GM12878 (cell line): ENCODE results near the gene HIVEP3. TPM values are rescaled to one million over a fixed set of nuclear protein-coding genes. Genes with fewer than 3 reads are reported as not detected.

Source experiments
- ATAC-seq: fragments of 200-7000 bp; cut with Tn5 transposase; 3 replicates; pipeline ENCODE4 v1.9.1; 2020; ENCODE audit warnings: mild to moderate bottlenecking, moderate library complexity
- BruUV-seq: library from RNA; stranded (reverse); fragments of 400-500 nt; replicated peaks from 2 replicates; lab custom pipeline; 2021; lab: Mats Ljungman, UMichigan
- CTCF ChIA-PET: fragments of 300-600 bp; sonication (Branson Sonifier 250); formaldehyde crosslinking; extraction: SDS; loops from one replicate; lab custom pipeline; 2021; ENCODE audit warnings: inconsistent platforms; lab: Yijun Ruan, JAX
- POLR2A ChIA-PET: fragments of 350-600 bp; formaldehyde crosslinking; extraction: SDS; loops from one replicate; lab custom pipeline; 2021; ENCODE audit warnings: inconsistent platforms; lab: Charles Lee
- RAD21 ChIA-PET: fragments of 300-600 bp; sonication (Branson Sonifier 250); formaldehyde crosslinking; loops from one replicate; lab custom pipeline; 2023; ENCODE audit warnings: antibody characterized with exemption; ENCODE audit not compliant: unreplicated experiment; lab: Charles Lee
- SMC1A ChIA-PET: fragments of 300-600 bp; sonication (Branson Sonifier 250); formaldehyde crosslinking; loops from one replicate; lab custom pipeline; 2023; ENCODE audit not compliant: unreplicated experiment, uncharacterized antibody; lab: Charles Lee
- DNase-seq: peaks from one replicate; pipeline ENCODE4 v3.0.0-alpha.2; 2011; ENCODE audit warnings: low read depth, low spot score
- FAIRE-seq: peaks from 3 replicates; lab custom pipeline; 2011; peaks lifted over from hg19 to GRCh38; lab: Jason Lieb, UNC
- H2AFZ ChIP-seq: 2 replicates; pipeline ENCODE4 v1.6.0; 2011; ENCODE audit warnings: low read depth, low read length, control low read depth; ENCODE audit not compliant: control insufficient read depth
- H3K27ac ChIP-seq: 2 replicates; pipeline ENCODE4 v1.5.1; 2011; ENCODE audit warnings: control low read depth; ENCODE audit not compliant: control insufficient read depth, insufficient read depth
- H3K27me3 ChIP-seq, 2 experiments: replicated peaks in 1 of 2; 2 replicates each; pipeline versions ENCODE4 v1.6.0 to v1.6.1; 2011; ENCODE audit warnings: low read length in 1 of 2; ENCODE audit not compliant: control insufficient read depth in 2 of 2, insufficient read depth in 2 of 2
- H3K36me3 ChIP-seq, 2 experiments: 2 replicates each; pipeline ENCODE4 v1.5.1; 2011; ENCODE audit warnings: low read length in 1 of 2; ENCODE audit not compliant: control insufficient read depth in 2 of 2, insufficient read depth in 2 of 2
- H3K4me1 ChIP-seq: 2 replicates; pipeline ENCODE4 v1.6.1; 2011; ENCODE audit warnings: mild to moderate bottlenecking, low read length, moderate library complexity, mixed read lengths; ENCODE audit not compliant: control insufficient read depth, insufficient read depth
- H3K4me2 ChIP-seq: 2 replicates; pipeline ENCODE4 v1.6.0; 2011; ENCODE audit warnings: control low read depth; ENCODE audit not compliant: control insufficient read depth, insufficient read depth
- H3K4me3 ChIP-seq: fragments of 200-600 bp; sonication (generic); 2 replicates; pipeline ENCODE4 v1.5.1; 2016
- H3K79me2 ChIP-seq: 2 replicates; pipeline ENCODE4 v1.6.0; 2011; ENCODE audit warnings: low read length; ENCODE audit not compliant: control insufficient read depth, insufficient read depth
- H3K9ac ChIP-seq: 2 replicates; pipeline ENCODE4 v1.8.0; 2011; ENCODE audit warnings: low read length, control low read depth, mixed read lengths; ENCODE audit not compliant: control insufficient read depth, insufficient read depth
- H3K9me3 ChIP-seq: replicated peaks from 3 replicates; pipeline ENCODE4 v1.5.1; 2011; ENCODE audit warnings: mild to moderate bottlenecking, low read length; ENCODE audit not compliant: control insufficient read depth, insufficient read depth
- H4K20me1 ChIP-seq: 2 replicates; pipeline ENCODE4 v1.6.0; 2011; ENCODE audit not compliant: control insufficient read depth, insufficient read depth
- BRCA1 ChIP-seq: IDR thresholded peaks from 2 replicates; pipeline ENCODE4 v1.6.1; 2011; ENCODE audit warnings: low read depth, low read length, improper control_type of control experiment
- GABPA ChIP-seq: IDR thresholded peaks from 2 replicates; pipeline ENCODE4 v1.6.1; 2014; ENCODE audit warnings: antibody characterized with exemption, low read depth, mild to moderate bottlenecking, inconsistent platforms
- IKZF2 ChIP-seq, 2 experiments: fragments of 450-650 bp; IDR thresholded peaks; 2 replicates each; pipeline ENCODE4 v1.6.1; 2017; ENCODE audit warnings: mild to moderate bottlenecking in 2 of 2, moderate library complexity in 2 of 2
- LARP7 ChIP-seq: fragments of 450-650 bp; IDR thresholded peaks from 2 replicates; pipeline ENCODE4 v1.6.1; 2017; ENCODE audit warnings: mild to moderate bottlenecking
- NBN ChIP-seq: fragments of 450-650 bp; IDR thresholded peaks from 2 replicates; pipeline ENCODE4 v1.6.1; 2016
- WRNIP1 ChIP-seq: IDR thresholded peaks from 2 replicates; pipeline ENCODE4 v1.6.1; 2011; ENCODE audit warnings: low read depth, low read length, improper control_type of control experiment, borderline replicate concordance
- YY1 ChIP-seq: IDR thresholded peaks from 2 replicates; pipeline ENCODE4 v1.6.1; 2011; ENCODE audit warnings: low read depth, mild to moderate bottlenecking, low read length
- WGBS: methylation state at CpG from one replicate; pipeline ENCODE4 v1.1.6; 2016; ENCODE audit warnings: low lambda C conversion rate; ENCODE audit not compliant: insufficient replicate concordance, insufficient coverage; ENCODE audit errors: missing lambda C conversion rate; 5-methylcytosine and 5-hydroxymethylcytosine counted together
- in situ Hi-C: fragments of 300-500 bp; cut with MboI; formaldehyde crosslinking; loops from 9 replicates; pipeline ENCODE4 v1.14.3; 2018; ENCODE audit warnings: mixed read lengths
- intact Hi-C: fragments of 100-400 bp; cut with micrococcal nuclease; formaldehyde crosslinking; loops from one replicate; pipeline ENCODE4 v1.14.2; 2022; ENCODE audit not compliant: unreplicated experiment
- polyA plus RNA-seq, 11 experiments: library from polyadenylated mRNA; depleted of rRNA in 4 of 11; unstranded in 6 of 11; stranded (reverse) in 5 of 11; fragments of >200 nt; fragmentation: Nextera tagmentation in 4 of 11; fragmentation: Illumina TruSeq in 1 of 11; extraction: Ambion mirVana in 4 of 11; extraction: Trizol in 1 of 11; gene quantifications; 1 replicate in 1 of 11; 2 replicates in 10 of 11; pipeline versions ENCODE4 v1.2.1 to v1.2.3, GENCODE V29; 2011 to 2016; ENCODE audit warnings: inconsistent platforms in 2 of 11, missing spikeins in 2 of 11, low read depth in 1 of 11
- total RNA-seq, 4 experiments: library from RNA; depleted of rRNA in 3 of 4; stranded (reverse); fragments of >200 nt in 3 of 4; fragmentation: Illumina TruSeq in 1 of 4; extraction: Trizol in 1 of 4; gene quantifications; 2 replicates each; pipeline versions ENCODE4 v1.2.1 to v1.2.3, GENCODE V29; 2013 to 2021
- TF ChIP-seq, protein P1 (sequence below): fragments of 450-650 bp; IDR thresholded peaks from 2 replicates; pipeline ENCODE4 v1.6.1; 2017; ENCODE audit warnings: low read depth, mild to moderate bottlenecking, moderate library complexity

HIVEP3 gene
- total and polyA plus RNA-seq, 10 of the 15 experiments (the other 5 are each of a cell fraction or from before 2014, with no cell fraction given): 1.8 to 13.6 (median 3.8) TPM

DNA sequence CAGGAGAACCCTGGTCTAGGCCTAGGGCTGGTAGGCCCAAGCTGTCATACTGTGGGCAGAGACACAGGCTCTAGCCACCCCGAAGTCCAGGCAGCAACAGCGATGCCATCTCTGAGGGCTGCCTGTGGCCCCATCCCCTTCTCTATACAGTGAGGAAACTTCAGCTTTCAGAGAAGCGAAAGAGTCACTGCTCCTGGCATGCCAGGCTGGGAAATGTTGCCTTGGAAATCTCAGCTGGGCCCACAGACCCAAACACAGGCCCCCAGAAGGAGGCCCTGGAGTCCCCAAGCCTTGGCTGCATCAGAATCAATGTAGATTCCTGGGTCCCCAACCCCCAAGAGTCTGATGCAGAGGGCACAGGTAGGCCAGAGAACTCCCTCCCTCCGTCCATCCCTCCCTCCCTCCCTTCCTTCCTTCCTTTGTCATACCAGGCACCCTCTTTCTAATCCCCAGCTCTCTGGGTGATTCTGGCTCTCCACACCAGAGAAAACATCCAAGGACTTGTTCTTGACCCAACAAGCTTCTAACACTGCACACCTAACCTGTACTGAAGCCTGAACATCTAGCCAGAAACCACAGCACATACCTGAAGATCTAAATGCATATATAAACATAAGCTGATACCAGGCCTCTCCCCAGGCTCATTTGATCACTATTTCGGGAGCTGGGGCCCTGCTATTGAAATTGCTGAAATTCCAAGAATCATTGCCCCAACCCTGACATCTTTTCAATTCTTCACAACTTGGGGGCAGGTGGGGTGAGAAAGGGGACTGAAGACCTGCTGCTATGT, 291.0 kb downstream of the HIVEP3 start:
- FAIRE-seq: no peak
- Histone ChIP-seq H3K79me2 (no peaks in the 10 kb centered on the region), H3K4me1 (peaks cover 18% of the 10 kb centered on the region), H2AFZ (no peak overlapping the region), H3K4me2 (no peak overlapping the region), H3K27me3 (no peaks in the 10 kb centered on the region), H3K9me3 (no peaks in the 10 kb centered on the region), H3K9ac (no peak overlapping the region), H3K4me3 (no peak overlapping the region), H3K36me3 (peaks cover 0 to 3% of the 10 kb centered on the region in 2 experiments; a peak in 2 of 4 replicates), H4K20me1 (no peaks in the 10 kb centered on the region), H3K27ac (no peak overlapping the region)
- ATAC-seq: no peak
- in situ Hi-C loops (no loop called here), intact Hi-C loops (no loop called here)
- no peak for TF ChIP-seq IKZF2 (IDR thresholded peaks at IDR 0.05)
- TF ChIP-seq GABPA: no peak
- no peak for TF ChIP-seq YY1
- TF ChIP-seq LARP7: no peak
- no peak for TF ChIP-seq WRNIP1
- TF ChIP-seq BRCA1: no peak
- no peak for TF ChIP-seq NBN
- TF ChIP-seq, protein P1, sequence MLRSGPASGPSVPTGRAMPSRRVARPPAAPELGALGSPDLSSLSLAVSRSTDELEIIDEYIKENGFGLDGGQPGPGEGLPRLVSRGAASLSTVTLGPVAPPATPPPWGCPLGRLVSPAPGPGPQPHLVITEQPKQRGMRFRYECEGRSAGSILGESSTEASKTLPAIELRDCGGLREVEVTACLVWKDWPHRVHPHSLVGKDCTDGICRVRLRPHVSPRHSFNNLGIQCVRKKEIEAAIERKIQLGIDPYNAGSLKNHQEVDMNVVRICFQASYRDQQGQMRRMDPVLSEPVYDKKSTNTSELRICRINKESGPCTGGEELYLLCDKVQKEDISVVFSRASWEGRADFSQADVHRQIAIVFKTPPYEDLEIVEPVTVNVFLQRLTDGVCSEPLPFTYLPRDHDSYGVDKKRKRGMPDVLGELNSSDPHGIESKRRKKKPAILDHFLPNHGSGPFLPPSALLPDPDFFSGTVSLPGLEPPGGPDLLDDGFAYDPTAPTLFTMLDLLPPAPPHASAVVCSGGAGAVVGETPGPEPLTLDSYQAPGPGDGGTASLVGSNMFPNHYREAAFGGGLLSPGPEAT: no peak
- no peak for DNase-seq
- SMC1A ChIA-PET: interaction anchor here (0.7 to 8.7 kb wide), 5 partner anchors 13 to 206 kb away, joined by 3 to 95 read pairs (median 3); no protein-coding TSS in a partner anchor
- POLR2A ChIA-PET: no interaction called here
- CTCF ChIA-PET: interaction anchor here (1.5 kb wide), 1 partner anchor 27 kb away, joined by 3 read pairs; no protein-coding TSS in a partner anchor
- RAD21 ChIA-PET: interaction anchor here (0.6 kb wide), 1 partner anchor 112 kb away, joined by 3 read pairs; no protein-coding TSS in a partner anchor
- no TSS peak for BruUV-seq
- 78% methylated on average over 4 of the region's 5 CpGs for WGBS
